Type B pancreatic cell (in vitro differentiated cells): ENCODE results near the gene DET1. TPM values are rescaled to one million over a fixed set of nuclear protein-coding genes. Genes with fewer than 3 reads are reported as not detected.

ENCODE experiments used
- DNase-seq: peaks from one replicate; pipeline ENCODE4 v3.0.0; 2021; ENCODE audit warnings: mixed read lengths; ENCODE audit not compliant: unreplicated experiment; ENCODE audit errors: extremely low spot score
- H3K27ac Mint-ChIP-seq: 2 replicates; pipeline ENCODE4 v1.8.0; 2021; ENCODE audit warnings: mild to moderate bottlenecking, mixed read lengths
- H3K27me3 Mint-ChIP-seq: 2 replicates; pipeline ENCODE4 v1.8.0; 2021; ENCODE audit warnings: mixed read lengths
- H3K36me3 Mint-ChIP-seq: 2 replicates; pipeline ENCODE4 v1.8.0; 2021; ENCODE audit warnings: mixed read lengths
- H3K4me1 Mint-ChIP-seq: one replicate; pipeline ENCODE4 v1.8.0; 2021; ENCODE audit warnings: mixed read lengths; ENCODE audit not compliant: unreplicated experiment
- H3K4me3 Mint-ChIP-seq: 2 replicates; pipeline ENCODE4 v1.8.0; 2021; ENCODE audit warnings: mild to moderate bottlenecking, mixed read lengths
- H3K9me3 Mint-ChIP-seq: 2 replicates; pipeline ENCODE4 v1.8.0; 2021; ENCODE audit warnings: mixed read lengths
- total RNA-seq: library from RNA; stranded (reverse); gene quantifications from 2 replicates; pipeline ENCODE4 v1.2.1, GENCODE V29; 2021; ENCODE audit warnings: low replicate concordance
- TF ChIP-seq, protein P1 (sequence below): fragments of 200-600 bp; sonication (generic); conservative IDR thresholded peaks from 2 replicates; pipeline ENCODE4 v1.5.0; 2021; ENCODE audit warnings: antibody characterized with exemption, mild to moderate bottlenecking

The DET1 gene
- total RNA-seq, 1 donor from 2014 or later, result 10.7 TPM

DNA sequence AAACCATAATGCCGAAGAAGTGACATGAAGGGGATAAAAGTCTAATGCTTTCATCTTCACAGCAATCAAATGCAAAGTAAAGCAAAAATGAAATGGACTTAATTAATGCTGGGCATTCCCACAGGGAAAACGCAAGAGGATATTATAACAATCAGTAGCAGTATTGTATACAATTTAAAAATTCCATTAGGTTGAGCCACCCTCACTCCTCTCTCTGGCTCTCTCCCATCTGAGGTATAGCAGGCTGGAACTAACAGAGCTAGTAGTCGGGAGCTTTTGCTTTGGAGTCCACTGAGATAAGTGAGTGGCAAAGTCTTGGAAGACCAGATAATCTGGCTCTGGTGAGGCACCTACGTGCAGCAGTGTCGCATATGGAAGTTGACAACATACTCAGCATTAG, 33.9 kb downstream of the DET1 start:
- DNase-seq, result no peak
- H3K27ac Mint-ChIP-seq, result no peak overlapping the region
- no peaks in the 10 kb centered on the region for H3K9me3 Mint-ChIP-seq
- H3K4me1 Mint-ChIP-seq, result no peaks in the 10 kb centered on the region
- H3K4me3 Mint-ChIP-seq, result no peak overlapping the region
- TF ChIP-seq, protein P1, sequence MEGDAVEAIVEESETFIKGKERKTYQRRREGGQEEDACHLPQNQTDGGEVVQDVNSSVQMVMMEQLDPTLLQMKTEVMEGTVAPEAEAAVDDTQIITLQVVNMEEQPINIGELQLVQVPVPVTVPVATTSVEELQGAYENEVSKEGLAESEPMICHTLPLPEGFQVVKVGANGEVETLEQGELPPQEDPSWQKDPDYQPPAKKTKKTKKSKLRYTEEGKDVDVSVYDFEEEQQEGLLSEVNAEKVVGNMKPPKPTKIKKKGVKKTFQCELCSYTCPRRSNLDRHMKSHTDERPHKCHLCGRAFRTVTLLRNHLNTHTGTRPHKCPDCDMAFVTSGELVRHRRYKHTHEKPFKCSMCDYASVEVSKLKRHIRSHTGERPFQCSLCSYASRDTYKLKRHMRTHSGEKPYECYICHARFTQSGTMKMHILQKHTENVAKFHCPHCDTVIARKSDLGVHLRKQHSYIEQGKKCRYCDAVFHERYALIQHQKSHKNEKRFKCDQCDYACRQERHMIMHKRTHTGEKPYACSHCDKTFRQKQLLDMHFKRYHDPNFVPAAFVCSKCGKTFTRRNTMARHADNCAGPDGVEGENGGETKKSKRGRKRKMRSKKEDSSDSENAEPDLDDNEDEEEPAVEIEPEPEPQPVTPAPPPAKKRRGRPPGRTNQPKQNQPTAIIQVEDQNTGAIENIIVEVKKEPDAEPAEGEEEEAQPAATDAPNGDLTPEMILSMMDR, result no peak
- H3K27me3 Mint-ChIP-seq, result no peaks in the 10 kb centered on the region
- peaks cover 19% of the 10 kb centered on the region for H3K36me3 Mint-ChIP-seq

DNA sequence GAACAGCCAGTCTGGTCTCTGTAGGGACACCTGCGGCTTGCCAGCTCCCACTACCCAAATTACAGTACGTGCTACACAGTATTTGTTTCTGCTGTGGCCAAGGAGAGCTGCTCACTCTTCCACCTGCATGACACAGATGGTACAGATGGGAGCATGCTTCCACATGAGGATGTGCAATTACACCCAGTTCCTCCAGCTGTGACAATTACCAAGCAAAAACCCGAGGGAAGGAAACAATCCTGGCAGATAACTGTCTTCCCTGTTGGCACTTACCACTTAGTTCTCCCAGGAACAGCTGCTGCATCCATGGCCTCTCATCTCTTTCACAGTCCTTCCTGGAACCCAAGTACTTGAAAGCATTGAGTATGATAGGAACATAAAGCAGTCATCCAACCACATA, 34.4 kb downstream of the DET1 start:
- TF ChIP-seq, protein P1, result no peak
- Mint-ChIP-seq H3K9me3 (no peaks in the 10 kb centered on the region), H3K27ac (no peak overlapping the region), H3K4me1 (no peaks in the 10 kb centered on the region), H3K4me3 (no peak overlapping the region), H3K27me3 (no peaks in the 10 kb centered on the region), H3K36me3 (peaks cover 19% of the 10 kb centered on the region)
- no peak for DNase-seq

DNA sequence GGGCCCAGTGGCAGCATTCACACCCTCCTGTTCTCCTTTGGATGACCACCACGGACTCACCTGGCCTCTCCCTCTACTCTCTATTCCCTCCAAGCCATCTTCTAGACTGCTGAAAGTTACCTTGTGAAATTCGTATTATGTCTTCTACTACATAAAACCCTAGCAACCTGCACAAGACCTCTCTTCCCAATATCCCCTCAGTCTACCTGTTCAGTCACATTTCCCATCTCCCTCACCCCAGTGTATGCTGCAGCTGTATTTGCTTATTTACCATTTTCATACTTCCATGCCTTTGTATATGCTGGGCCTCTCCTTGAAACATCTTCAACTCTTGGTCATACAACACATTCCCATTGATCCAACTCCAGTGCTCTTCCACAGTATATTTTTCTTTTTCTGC, 35.3 kb downstream of the DET1 start:
- H3K4me1 Mint-ChIP-seq, result no peaks in the 10 kb centered on the region
- H3K27ac Mint-ChIP-seq, result no peak overlapping the region
- DNase-seq, result no peak
- H3K9me3 Mint-ChIP-seq, result no peaks in the 10 kb centered on the region
- H3K27me3 Mint-ChIP-seq, result no peaks in the 10 kb centered on the region
- no peak overlapping the region for H3K4me3 Mint-ChIP-seq
- TF ChIP-seq, protein P1, result no peak
- peaks cover 19% of the 10 kb centered on the region for H3K36me3 Mint-ChIP-seq

DNA sequence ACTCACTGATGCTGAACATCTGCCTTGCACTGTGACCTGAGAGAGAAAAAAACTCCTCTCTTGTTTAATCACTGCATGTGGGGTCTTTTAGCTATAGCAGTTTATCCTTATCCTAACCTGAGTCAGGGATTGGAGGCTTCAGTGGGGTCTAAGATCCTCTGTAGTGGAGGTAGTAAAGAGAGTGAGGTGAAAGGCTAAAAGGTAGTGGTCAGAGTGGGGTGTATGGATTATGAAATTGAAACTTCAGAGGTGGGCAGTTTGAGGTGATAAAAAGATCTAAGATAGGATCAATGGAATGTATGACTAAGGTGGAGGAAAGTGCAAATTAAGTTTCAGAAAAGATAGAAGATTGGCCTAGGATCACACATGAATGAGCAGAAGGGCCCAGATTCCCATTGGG, 36.5 kb downstream of the DET1 start:
- Mint-ChIP-seq H3K36me3 (peaks cover 22% of the 10 kb centered on the region), H3K4me3 (no peak overlapping the region), H3K4me1 (no peaks in the 10 kb centered on the region), H3K27ac (no peak overlapping the region), H3K27me3 (no peaks in the 10 kb centered on the region), H3K9me3 (no peaks in the 10 kb centered on the region)
- no peak for DNase-seq
- TF ChIP-seq, protein P1, result no peak

DNA sequence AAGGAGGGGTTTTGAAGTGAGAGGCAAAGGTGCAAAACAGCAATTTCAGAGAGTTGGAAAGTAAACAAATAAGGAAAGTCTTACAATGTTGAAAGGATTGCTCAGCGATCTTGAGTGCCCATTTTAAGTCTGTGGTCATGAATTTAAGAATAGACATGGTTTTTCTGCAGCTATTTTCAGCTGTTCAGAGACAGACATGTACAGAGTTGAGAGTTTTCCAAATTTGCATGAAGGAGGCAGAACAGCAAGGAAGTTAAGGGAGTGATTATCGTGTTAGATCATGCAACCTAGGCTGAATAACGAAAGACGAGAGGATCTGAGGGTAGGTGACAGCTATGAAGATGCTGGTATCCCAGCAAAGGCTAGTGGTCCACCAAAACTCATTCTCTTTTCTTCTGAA, 37.2 kb downstream of the DET1 start:
- Mint-ChIP-seq H3K27ac (no peak overlapping the region), H3K36me3 (peaks cover 24% of the 10 kb centered on the region), H3K27me3 (no peaks in the 10 kb centered on the region), H3K9me3 (no peaks in the 10 kb centered on the region), H3K4me3 (no peak overlapping the region), H3K4me1 (no peaks in the 10 kb centered on the region)
- TF ChIP-seq, protein P1, result no peak
- no peak for DNase-seq

DNA sequence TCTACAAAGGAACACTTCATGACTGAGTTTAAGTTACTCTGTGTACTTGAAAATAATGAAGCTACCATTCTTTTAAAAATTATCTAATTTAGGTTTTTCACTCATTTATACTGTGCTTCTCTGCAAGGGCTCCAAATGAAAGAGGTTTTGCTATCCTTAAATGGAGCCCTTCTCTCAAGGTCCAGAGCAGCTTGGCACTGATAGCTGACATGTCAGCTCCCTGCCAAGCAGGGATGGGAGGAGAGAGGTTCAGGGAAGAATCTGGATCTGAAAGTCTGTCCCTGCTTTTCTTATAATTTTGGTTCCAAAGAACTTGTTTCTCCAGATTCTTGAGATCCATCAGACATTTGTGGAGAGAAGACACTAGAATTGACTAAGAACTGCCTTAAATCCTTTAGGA, 39.9 kb downstream of the DET1 start:
- Mint-ChIP-seq H3K4me1 (no peaks in the 10 kb centered on the region), H3K27ac (no peak overlapping the region), H3K36me3 (peaks cover 24% of the 10 kb centered on the region), H3K27me3 (no peaks in the 10 kb centered on the region), H3K4me3 (no peak overlapping the region), H3K9me3 (no peaks in the 10 kb centered on the region)
- TF ChIP-seq, protein P1, result no peak
- no peak for DNase-seq
